Right atrium auricular region (tissue), 2 donors: ENCODE data around the gene GPR143. TPM values are rescaled to one million over a fixed set of nuclear protein-coding genes. Genes with fewer than 3 reads are reported as not detected.

Source experiments
- DNase-seq: peaks from one replicate; pipeline ENCODE4 v3.0.0-alpha.2; 2019; ENCODE audit warnings: low spot score
- H3K27ac ChIP-seq, 2 donors: fragments of 200-600 bp; sonication (generic); 1 replicate in 1 of 2; 2 replicates in 1 of 2; pipeline ENCODE4 v1.5.1; 2016 to 2019
- H3K27me3 ChIP-seq, 2 donors: fragments of 200-600 bp; sonication (generic); one replicate each; pipeline versions ENCODE4 v1.5.1 to v1.6.0; 2017 to 2019
- H3K36me3 ChIP-seq: fragments of 200-600 bp; sonication (generic); one replicate; pipeline ENCODE4 v1.5.1; 2016
- H3K4me1 ChIP-seq, 2 donors: fragments of 200-600 bp; sonication (generic); one replicate each; pipeline versions ENCODE4 v1.5.1 to v1.6.0; 2017 to 2019
- H3K4me3 ChIP-seq, 2 donors: fragments of 200-600 bp; sonication (generic); 1 replicate in 1 of 2; 2 replicates in 1 of 2; pipeline ENCODE4 v1.5.1; 2017 to 2019; ENCODE audit warnings: mild to moderate bottlenecking in 1 of 2, moderate library complexity in 1 of 2
- H3K9me3 ChIP-seq, 2 donors: fragments of 200-600 bp; sonication (generic); one replicate each; pipeline ENCODE4 v1.5.1; 2019
- CTCF ChIP-seq, 2 donors: fragments of 200-600 bp; sonication (generic); IDR thresholded peaks; one replicate each; pipeline ENCODE4 v1.5.1; 2019; ENCODE audit warnings: antibody characterized with exemption in 2 of 2
- total RNA-seq, 2 donors: library from RNA; depleted of rRNA; stranded (reverse); fragments of >200 nt; gene quantifications; one replicate each; pipeline ENCODE4 v1.1.0, GENCODE V29; 2016

GPR143 gene
- total RNA-seq, 2 donors from 2014 or later: 0.31 to 1.1 TPM

GRCh38 chrX:9704876-9705465 is 60.7 kb downstream of the GPR143 start:
- no peak for DNase-seq

GRCh38 chrX:9703406-9703805 is 62.2 kb downstream of the GPR143 start:
- no peak overlapping the region for H3K27ac ChIP-seq
- H3K36me3 ChIP-seq: no peaks in the 10 kb centered on the region
- H3K4me3 ChIP-seq: no peak overlapping the region
- no peak for TF ChIP-seq CTCF (IDR thresholded peaks at IDR 0.05)
- DNase-seq: no peak
- peaks cover 0 to 12% of the 10 kb centered on the region in 2 donors for H3K9me3 ChIP-seq
- H3K4me1 ChIP-seq: no peaks in the 10 kb centered on the region
- no peaks in the 10 kb centered on the region for H3K27me3 ChIP-seq

More at GRCh38 chrX:9704876-9705465, 60.7 kb downstream of the GPR143 start:
- Histone ChIP-seq H3K27me3 (no peaks in the 10 kb centered on the region), H3K4me1 (no peaks in the 10 kb centered on the region), H3K27ac (no peak overlapping the region), H3K9me3 (peaks cover 0 to 12% of the 10 kb centered on the region in 2 donors), H3K36me3 (peaks cover 7% of the 10 kb centered on the region), H3K4me3 (no peak overlapping the region)
- TF ChIP-seq CTCF (IDR thresholded peaks at IDR 0.05): no peak

- TF ChIP-seq CTCF (IDR thresholded peaks at IDR 0.05): no peak
- H3K4me1 ChIP-seq: no peaks in the 10 kb centered on the region
- H3K4me3 ChIP-seq: no peak overlapping the region
- no peaks in the 10 kb centered on the region for H3K27me3 ChIP-seq
- H3K36me3 ChIP-seq: no peaks in the 10 kb centered on the region
- peaks cover 0 to 12% of the 10 kb centered on the region in 2 donors for H3K9me3 ChIP-seq
- no peak overlapping the region for H3K27ac ChIP-seq
- DNase-seq: no peak
These were observed 63.9 kb downstream of the GPR143 start for GRCh38 chrX:9701790-9702189.

GRCh38 chrX:9700555-9700954 is 65.1 kb downstream of the GPR143 start:
- Histone ChIP-seq H3K27ac (no peak overlapping the region), H3K27me3 (no peaks in the 10 kb centered on the region), H3K4me1 (no peaks in the 10 kb centered on the region), H3K4me3 (no peak overlapping the region), H3K9me3 (peaks cover 0 to 12% of the 10 kb centered on the region in 2 donors), H3K36me3 (no peaks in the 10 kb centered on the region)
- no peak for TF ChIP-seq CTCF (IDR thresholded peaks at IDR 0.05)
- no peak for DNase-seq

- H3K27ac ChIP-seq: no peak overlapping the region
- DNase-seq: no peak
- H3K9me3 ChIP-seq: no peaks in the 10 kb centered on the region
- H3K4me1 ChIP-seq: no peaks in the 10 kb centered on the region
- no peak overlapping the region for H3K4me3 ChIP-seq
- H3K36me3 ChIP-seq: peaks cover 2% of the 10 kb centered on the region
- TF ChIP-seq CTCF (IDR thresholded peaks at IDR 0.05): no peak
- no peaks in the 10 kb centered on the region for H3K27me3 ChIP-seq
These were observed 67.1 kb downstream of the GPR143 start for GRCh38 chrX:9698576-9698975.
